GM12864 (cell line): ENCODE data around the gene AK4.

Source experiments
- DNase-seq: peaks from one replicate; pipeline ENCODE4 v3.0.0-alpha.2; 2011; ENCODE audit warnings: low read depth
- H3K4me3 ChIP-seq: 2 replicates; pipeline ENCODE4 v1.5.1; 2011; ENCODE audit warnings: mild to moderate bottlenecking, low read depth, low read length, control low read depth
- CTCF ChIP-seq: IDR thresholded peaks from 2 replicates; pipeline ENCODE4 v1.5.1; 2011; ENCODE audit warnings: low read depth, mild to moderate bottlenecking, moderate library complexity, low read length, control low read depth, inconsistent platforms; ENCODE audit errors: missing control alignments

AK4 gene

GRCh38 chr1:65146908-65147423, 1.0 kb upstream of the AK4 start:
- no peak for TF ChIP-seq CTCF
- peak overlapping the region; percentile 89 for H3K4me3 ChIP-seq
- no peak for DNase-seq

- H3K4me3 ChIP-seq = peak overlapping the region; percentile 89
- DNase-seq = no peak
- no peak for TF ChIP-seq CTCF
These were observed 402 bp upstream of the AK4 start for GRCh38 chr1:65147424-65148177.

GRCh38 chr1:65148548-65149350, 746 bp downstream of the AK4 start:
- TF ChIP-seq CTCF = no peak
- no peak for DNase-seq
- H3K4me3 ChIP-seq = peak overlapping the region; percentile 89

- H3K4me3 ChIP-seq = peak overlapping the region; percentile 89
- DNase-seq = no peak
- TF ChIP-seq CTCF = no peak
These were observed 1.5 kb downstream of the AK4 start for GRCh38 chr1:65149351-65150107.

- H3K4me3 ChIP-seq = peak overlapping the region; percentile 89
- DNase-seq = no peak
- TF ChIP-seq CTCF = no peak
These were observed 2.1 kb downstream of the AK4 start for GRCh38 chr1:65150108-65150463.

GRCh38 chr1:65150583-65151263, 2.7 kb downstream of the AK4 start:
- no peak overlapping the region; the same call in 1 of the 2 replicates for H3K4me3 ChIP-seq
- no peak for TF ChIP-seq CTCF
- DNase-seq = no peak
